Peyer's patch (tissue), 4 donors: ENCODE data around the gene LDHAL6B.

Experiments
- POLR2A ChIP-seq, 2 donors: fragments of 450-650 bp; IDR thresholded peaks; one replicate each; pipeline ENCODE4 v1.5.1; 2017; ENCODE audit warnings: antibody characterized with exemption in 2 of 2, mild to moderate bottlenecking in 2 of 2, moderate library complexity in 2 of 2
- TF ChIP-seq, protein P1 (sequence below), 6 experiments: fragments of 450-650 bp in 4 of 6; fragments of 200-600 bp in 2 of 6; sonication (generic) in 1 of 6; IDR thresholded peaks; one replicate each; pipeline ENCODE4 v1.5.1; 2017 to 2019; ENCODE audit warnings: antibody characterized with exemption in 6 of 6, mild to moderate bottlenecking in 3 of 6, moderate library complexity in 1 of 6

DNA sequence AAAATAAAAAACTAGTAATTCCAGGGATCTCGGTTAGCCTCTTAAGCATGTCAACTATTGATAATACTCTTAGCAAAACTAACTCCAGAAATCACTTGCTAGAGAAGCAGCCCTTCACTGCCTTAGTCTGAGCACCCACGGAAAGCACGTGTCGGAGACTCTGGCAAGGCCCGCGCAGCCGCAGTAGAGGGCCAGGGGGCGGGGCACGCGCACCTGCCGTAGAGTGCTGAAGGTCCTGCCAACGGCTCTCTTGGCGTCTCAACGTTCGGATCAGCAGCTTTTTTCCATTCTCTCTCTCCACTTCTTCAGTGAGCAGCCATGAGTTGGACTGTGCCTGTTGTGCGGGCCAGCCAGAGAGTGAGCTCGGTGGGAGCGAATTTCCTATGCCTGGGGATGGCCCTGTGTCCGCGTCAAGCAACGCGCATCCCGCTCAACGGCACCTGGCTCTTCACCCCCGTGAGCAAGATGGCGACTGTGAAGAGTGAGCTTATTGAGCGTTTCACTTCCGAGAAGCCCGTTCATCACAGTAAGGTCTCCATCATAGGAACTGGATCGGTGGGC lies at the start of gene LDHAL6B:
- TF ChIP-seq, protein P1, sequence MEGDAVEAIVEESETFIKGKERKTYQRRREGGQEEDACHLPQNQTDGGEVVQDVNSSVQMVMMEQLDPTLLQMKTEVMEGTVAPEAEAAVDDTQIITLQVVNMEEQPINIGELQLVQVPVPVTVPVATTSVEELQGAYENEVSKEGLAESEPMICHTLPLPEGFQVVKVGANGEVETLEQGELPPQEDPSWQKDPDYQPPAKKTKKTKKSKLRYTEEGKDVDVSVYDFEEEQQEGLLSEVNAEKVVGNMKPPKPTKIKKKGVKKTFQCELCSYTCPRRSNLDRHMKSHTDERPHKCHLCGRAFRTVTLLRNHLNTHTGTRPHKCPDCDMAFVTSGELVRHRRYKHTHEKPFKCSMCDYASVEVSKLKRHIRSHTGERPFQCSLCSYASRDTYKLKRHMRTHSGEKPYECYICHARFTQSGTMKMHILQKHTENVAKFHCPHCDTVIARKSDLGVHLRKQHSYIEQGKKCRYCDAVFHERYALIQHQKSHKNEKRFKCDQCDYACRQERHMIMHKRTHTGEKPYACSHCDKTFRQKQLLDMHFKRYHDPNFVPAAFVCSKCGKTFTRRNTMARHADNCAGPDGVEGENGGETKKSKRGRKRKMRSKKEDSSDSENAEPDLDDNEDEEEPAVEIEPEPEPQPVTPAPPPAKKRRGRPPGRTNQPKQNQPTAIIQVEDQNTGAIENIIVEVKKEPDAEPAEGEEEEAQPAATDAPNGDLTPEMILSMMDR (IDR thresholded peaks at IDR 0.05): no peak
- no peak for TF ChIP-seq POLR2A (IDR thresholded peaks at IDR 0.05)
